Stimulated activated CD8-positive, alpha-beta memory T cell treated with anti-CD3 and anti-CD28 coated beads, Interleukin-7, amount 100 ng/mL, for 48 hours (primary cell): ENCODE measurements around the gene GPRASP1.

Source experiments
- DNase-seq, 2 donors: peaks; one replicate each; pipeline ENCODE4 v3.0.0-alpha.2; 2020; ENCODE audit warnings: low read depth in 1 of 2; ENCODE audit errors: extremely low read depth in 1 of 2

Gene GPRASP1

DNA sequence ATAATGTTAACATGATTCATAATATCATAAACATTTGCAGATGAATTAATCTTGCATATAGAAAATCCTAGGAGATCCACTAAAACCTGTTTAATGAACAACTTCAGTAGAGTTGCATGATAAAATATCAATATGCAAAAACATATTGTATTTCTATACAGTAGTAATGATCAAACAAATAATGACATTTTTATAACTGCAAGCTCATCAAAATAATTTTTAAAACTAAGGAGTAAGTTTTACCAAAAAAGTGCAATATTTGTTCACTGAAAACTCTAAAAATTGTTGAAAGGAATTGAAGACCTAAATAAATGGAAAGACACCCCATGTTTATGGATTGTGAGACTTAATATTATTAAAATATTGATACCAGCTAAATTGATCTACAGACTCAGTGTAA is 45.0 kb downstream of the GPRASP1 start:
- DNase-seq = no peak

DNA sequence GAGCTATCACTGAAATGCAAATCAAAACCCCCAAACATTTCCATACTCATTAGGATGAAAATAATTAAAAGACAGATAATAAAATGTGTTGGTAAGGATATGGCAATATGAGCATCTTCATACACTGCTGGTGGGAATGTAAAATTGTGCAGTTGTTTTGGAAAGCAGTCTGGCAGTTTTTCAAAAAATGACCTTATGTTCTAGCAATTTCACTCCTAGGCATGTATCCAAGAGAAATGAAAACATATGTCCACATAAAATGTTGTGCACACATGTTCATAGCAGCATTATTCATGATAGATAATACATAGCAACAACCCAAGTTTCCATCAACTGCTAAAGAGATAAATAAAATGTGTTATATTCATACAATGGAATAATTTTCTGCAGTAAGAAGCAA is 46.2 kb downstream of the GPRASP1 start:
- DNase-seq = no peak
